ENCODE measurements around the gene LMO1.

GRCh38 chr11:8287703-8288102, 24.0 kb upstream of the LMO1 start:
- TF ChIP-seq, protein P1, sequence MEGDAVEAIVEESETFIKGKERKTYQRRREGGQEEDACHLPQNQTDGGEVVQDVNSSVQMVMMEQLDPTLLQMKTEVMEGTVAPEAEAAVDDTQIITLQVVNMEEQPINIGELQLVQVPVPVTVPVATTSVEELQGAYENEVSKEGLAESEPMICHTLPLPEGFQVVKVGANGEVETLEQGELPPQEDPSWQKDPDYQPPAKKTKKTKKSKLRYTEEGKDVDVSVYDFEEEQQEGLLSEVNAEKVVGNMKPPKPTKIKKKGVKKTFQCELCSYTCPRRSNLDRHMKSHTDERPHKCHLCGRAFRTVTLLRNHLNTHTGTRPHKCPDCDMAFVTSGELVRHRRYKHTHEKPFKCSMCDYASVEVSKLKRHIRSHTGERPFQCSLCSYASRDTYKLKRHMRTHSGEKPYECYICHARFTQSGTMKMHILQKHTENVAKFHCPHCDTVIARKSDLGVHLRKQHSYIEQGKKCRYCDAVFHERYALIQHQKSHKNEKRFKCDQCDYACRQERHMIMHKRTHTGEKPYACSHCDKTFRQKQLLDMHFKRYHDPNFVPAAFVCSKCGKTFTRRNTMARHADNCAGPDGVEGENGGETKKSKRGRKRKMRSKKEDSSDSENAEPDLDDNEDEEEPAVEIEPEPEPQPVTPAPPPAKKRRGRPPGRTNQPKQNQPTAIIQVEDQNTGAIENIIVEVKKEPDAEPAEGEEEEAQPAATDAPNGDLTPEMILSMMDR (optimal IDR thresholded peaks at IDR 0.05 in 1 of 3, IDR thresholded peaks at IDR 0.05 in 1 of 3, conservative IDR thresholded peaks at IDR 0.05 in 1 of 3; ENCODE audit: extremely low read depth in 1 of 3, insufficient read depth in 2 of 3, low read length in 3 of 3), result no peak
- TF ChIP-seq EZH2 (IDR thresholded peaks at IDR 0.05; ENCODE audit: low read length), result no peak

Measured in keratinocyte (primary cell).